OCI-LY3 (cell line): ENCODE measurements around the gene HSF4.

ENCODE experiments used
- CTCF ChIP-seq: fragments of 200-600, 300-600 bp; sonication (generic); IDR thresholded peaks from 2 replicates; pipeline ENCODE4 v1.5.1; 2014; ENCODE audit warnings: antibody characterized with exemption, low read length, low read depth
- EZH2phosphoT487 ChIP-seq: fragments of 200-600 bp; shearing (Covaris generic); IDR thresholded peaks from 2 replicates; pipeline ENCODE4 v1.6.1; 2018; ENCODE audit warnings: antibody characterized with exemption, mixed run types, low read depth

- TF ChIP-seq CTCF (no peak), EZH2phosphoT487 (no peak)
Measured at GRCh38 chr16:67188798-67189197, 24.3 kb downstream of the HSF4 start.
